K562 (cell line): ENCODE results near the gene KLF4. TPM values are rescaled to one million over a fixed set of nuclear protein-coding genes. Genes with fewer than 3 reads are reported as not detected.
A peak's percentile ranks its signal among the peaks of the same experiment; 100 is the strongest.

ENCODE experiments used
- ATAC-seq: fragments of 200-7000 bp; cut with Tn5 transposase; 3 replicates; pipeline ENCODE4 v1.9.1; 2020; ENCODE audit warnings: moderate library complexity
- BruUV-seq: library from RNA; stranded (reverse); fragments of 400-500 nt; replicated peaks from 2 replicates; lab custom pipeline; 2021; lab: Mats Ljungman, UMichigan
- CTCF ChIA-PET: fragments of 300-600 bp; formaldehyde crosslinking; extraction: SDS; loops from one replicate; lab custom pipeline; 2021; ENCODE audit warnings: low intra/inter-chr PET ratio; lab: Yijun Ruan, JAX
- POLR2A ChIA-PET: fragments of 300-600, 350-650 bp; sonication (Branson Sonifier 250); formaldehyde crosslinking; extraction: SDS; loops from one replicate; lab custom pipeline; 2021; ENCODE audit warnings: antibody characterized with exemption, inconsistent platforms; lab: Yijun Ruan, JAX
- DNase-seq, 4 experiments: peaks; one replicate each; pipeline versions ENCODE4 v3.0.0 to v3.0.0-alpha.2; 2011 to 2018; ENCODE audit warnings: low spot score in 3 of 4, mixed read lengths in 3 of 4; ENCODE audit errors: extremely low read depth in 1 of 4
- FAIRE-seq: peaks from 2 replicates; lab custom pipeline; 2011; peaks lifted over from hg19 to GRCh38; lab: Jason Lieb, UNC
- H2AFZ ChIP-seq: 2 replicates; pipeline ENCODE4 v1.6.0; 2011; ENCODE audit warnings: low read depth, low read length, control low read depth, inconsistent platforms
- H3K27ac ChIP-seq: fragments of 200-600 bp; 3 replicates; pipeline ENCODE4 v1.8.0; 2011; ENCODE audit warnings: low read depth, mild to moderate bottlenecking, control low read depth, inconsistent platforms, low read length, moderate library complexity, mixed read lengths; ENCODE audit errors: extremely low read depth
- H3K27me3 ChIP-seq, 2 experiments: fragments of 300-600 bp in 1 of 2; 2 replicates in 1 of 2; 3 replicates in 1 of 2; pipeline versions ENCODE4 v1.6.0 to v1.8.0; 2011; ENCODE audit warnings: inconsistent platforms in 2 of 2, low read length in 2 of 2, mild to moderate bottlenecking in 1 of 2, mixed read lengths in 1 of 2, moderate library complexity in 1 of 2; ENCODE audit not compliant: control insufficient read depth in 2 of 2, insufficient read depth in 2 of 2
- H3K36me3 ChIP-seq: fragments of 300-600 bp; 3 replicates; pipeline ENCODE4 v1.8.0; 2011; ENCODE audit warnings: mild to moderate bottlenecking, low read length, inconsistent platforms; ENCODE audit not compliant: control insufficient read depth, insufficient read depth
- H3K4me1 ChIP-seq, 2 experiments: fragments of 200-600 bp in 1 of 2; replicated peaks in 1 of 2; 2 replicates in 1 of 2; 3 replicates in 1 of 2; pipeline versions ENCODE4 v1.5.1 to v1.8.0; 2011; ENCODE audit warnings: inconsistent platforms in 2 of 2, low read length in 2 of 2, mild to moderate bottlenecking in 1 of 2, mixed read lengths in 1 of 2, moderate library complexity in 1 of 2; ENCODE audit not compliant: control insufficient read depth in 2 of 2, insufficient read depth in 2 of 2
- H3K4me2 ChIP-seq: 2 replicates; pipeline ENCODE4 v1.6.1; 2011; ENCODE audit warnings: low read length, control low read depth, inconsistent platforms, mixed read lengths; ENCODE audit not compliant: insufficient read depth
- H3K4me3 ChIP-seq: fragments of 200-600 bp; sonication (generic), shearing (Covaris generic); 2 replicates; pipeline ENCODE4 v1.5.1; 2016; ENCODE audit warnings: control low read depth, inconsistent platforms
- H3K79me2 ChIP-seq: fragments of 200-600 bp; 3 replicates; pipeline ENCODE4 v1.8.0; 2011; ENCODE audit warnings: low read length, inconsistent platforms; ENCODE audit not compliant: control insufficient read depth, insufficient read depth
- H3K9ac ChIP-seq, 2 experiments: 2 replicates each; pipeline versions ENCODE4 v1.6.0 to v1.6.1; 2011; ENCODE audit warnings: low read depth in 2 of 2, low read length in 2 of 2, control low read depth in 1 of 2, inconsistent platforms in 1 of 2, mild to moderate bottlenecking in 1 of 2, mixed read lengths in 1 of 2; ENCODE audit not compliant: insufficient read depth in 1 of 2
- H3K9me1 ChIP-seq: one replicate; pipeline ENCODE4 v1.6.0; 2011; ENCODE audit warnings: inconsistent platforms, mild to moderate bottlenecking, low read length, moderate library complexity; ENCODE audit not compliant: control insufficient read depth, insufficient read depth
- H3K9me3 ChIP-seq: replicated peaks from 2 replicates; pipeline ENCODE4 v1.5.1; 2011; ENCODE audit warnings: low read depth, low read length, inconsistent platforms; ENCODE audit not compliant: control insufficient read depth, insufficient read depth
- H4K20me1 ChIP-seq: replicated peaks from 2 replicates; pipeline ENCODE4 v1.6.1; 2011; ENCODE audit warnings: low read length, inconsistent platforms, mixed read lengths; ENCODE audit not compliant: control insufficient read depth, insufficient read depth
- AFF4 ChIP-seq: sonication (generic); formaldehyde crosslinking; IDR thresholded peaks from 2 replicates; pipeline ENCODE4 v1.8.0; 2023; ENCODE audit warnings: mild to moderate bottlenecking, missing genetic modification reagents
- CHD1 ChIP-seq: fragments of 200-600 bp; sonication (generic); IDR thresholded peaks from one replicate; pipeline ENCODE4 v1.6.1; 2012; ENCODE audit warnings: mild to moderate bottlenecking, moderate library complexity, low read length, inconsistent platforms
- DACH1 ChIP-seq: fragments of 450-650 bp; IDR thresholded peaks from 2 replicates; pipeline ENCODE4 v1.6.1; 2018; ENCODE audit not compliant: partially characterized antibody
- HDAC3 ChIP-seq: fragments of 450-650 bp; IDR thresholded peaks from 2 replicates; pipeline ENCODE4 v1.6.1; 2018; ENCODE audit warnings: borderline replicate concordance, mild to moderate bottlenecking, moderate library complexity; ENCODE audit not compliant: partially characterized antibody
- NR4A1 ChIP-seq, 2 experiments: fragments of 250-450 bp in 1 of 2; fragments of 450-650 bp in 1 of 2; sonication (Bioruptor Pico) in 1 of 2; IDR thresholded peaks; 2 replicates each; pipeline versions ENCODE4 v1.4.0 to v1.6.1; 2016 to 2020; ENCODE audit warnings: mild to moderate bottlenecking in 2 of 2, missing compliant biosample characterization in 1 of 2, missing genetic modification characterization in 1 of 2, moderate library complexity in 1 of 2
- SMAD3 ChIP-seq: fragments of 450-650 bp; formaldehyde crosslinking; conservative IDR thresholded peaks from 2 replicates; pipeline ENCODE4 v1.4.0; 2020; ENCODE audit warnings: mild to moderate bottlenecking
- ZNF165 ChIP-seq: fragments of 250-450 bp; sonication (Bioruptor Pico); IDR thresholded peaks from 2 replicates; pipeline ENCODE4 v1.4.0; 2020; ENCODE audit warnings: borderline replicate concordance
- ZNF707 ChIP-seq: fragments of 250-450 bp; sonication (Bioruptor Pico); conservative IDR thresholded peaks from 2 replicates; pipeline ENCODE4 v1.8.0; 2022; ENCODE audit warnings: inconsistent platforms, mild to moderate bottlenecking, moderate library complexity
- ZNF778 ChIP-seq: fragments of 450-650 bp; formaldehyde crosslinking; IDR thresholded peaks from 2 replicates; pipeline ENCODE4 v1.4.0; 2020; ENCODE audit warnings: mild to moderate bottlenecking, moderate library complexity
- WGBS: fragments of 100-300 bp; shearing (Covaris generic); methylation state at CpG from one replicate; pipeline ENCODE4 v1.1.6; 2016; ENCODE audit warnings: low coverage, mixed read lengths; ENCODE audit not compliant: insufficient coverage; ENCODE audit errors: missing lambda C conversion rate; 5-methylcytosine and 5-hydroxymethylcytosine counted together
- in situ Hi-C: fragments of 300-500 bp; cut with MboI; formaldehyde crosslinking; loops from 4 replicates; pipeline ENCODE4 v1.15.0; 2018; ENCODE audit warnings: inconsistent platforms, mixed read lengths
- intact Hi-C: fragments of 100-400 bp; cut with micrococcal nuclease; formaldehyde crosslinking; loops from 2 replicates; pipeline ENCODE4 v1.14.2; 2022
- polyA plus RNA-seq, 8 experiments: library from polyadenylated mRNA; depleted of rRNA in 4 of 8; stranded (reverse) in 5 of 8; unstranded in 3 of 8; fragments of >200 nt; fragmentation: Nextera tagmentation in 2 of 8; fragmentation: Illumina TruSeq in 1 of 8; extraction: Ambion mirVana in 2 of 8; extraction: Trizol in 1 of 8; gene quantifications; 2 replicates each; pipeline versions ENCODE4 v1.2.1 to v1.2.3, GENCODE V29; 2011 to 2014; ENCODE audit warnings: inconsistent platforms in 1 of 8, missing spikeins in 1 of 8
- total RNA-seq, 7 experiments: library from RNA; depleted of rRNA in 6 of 7; stranded (reverse); fragments of >200 nt in 6 of 7; fragmentation: Illumina TruSeq in 2 of 7; extraction: Trizol in 2 of 7; gene quantifications; 2 replicates each; pipeline versions ENCODE4 v1.2.1 to v1.2.3, GENCODE V29; 2011 to 2021; ENCODE audit warnings: low replicate concordance in 1 of 7

KLF4 gene
- total and polyA plus RNA-seq, 9 of the 15 experiments (the other 6 are each of a cell fraction or from before 2014, with no cell fraction given), result 0.04 to 0.95 (median 0.22) TPM

- Histone ChIP-seq H3K27ac (no peak overlapping the region), H3K9ac (no peak overlapping the region), H3K4me3 (no peak overlapping the region), H4K20me1 (no peaks in the 10 kb centered on the region), H3K9me1 (no peaks in the 10 kb centered on the region), H3K36me3 (no peaks in the 10 kb centered on the region), H3K4me2 (no peak overlapping the region), H2AFZ (no peak overlapping the region), H3K4me1 (no peaks in the 10 kb centered on the region), H3K79me2 (no peaks in the 10 kb centered on the region), H3K27me3 (peaks cover 3 to 5% of the 10 kb centered on the region in 2 experiments; a peak in 1 of 5 replicates), H3K9me3 (no peaks in the 10 kb centered on the region)
- no peak for DNase-seq
- intact Hi-C loops (no loop called here), in situ Hi-C loops (no loop called here)
- POLR2A ChIA-PET, result interaction anchor here (0.6 kb wide), 2 partner anchors 12 to 598 kb away, joined by 3 read pairs; no protein-coding TSS in a partner anchor
- CTCF ChIA-PET, result no interaction called here
- 0% methylated on average over 1 of the region's 1 CpG for WGBS
- TF ChIP-seq DACH1 (no peak), ZNF707 (CRISPR knock-in tag) (peak; percentile 70; the same call in 1 of the 2 replicates), ZNF165 (CRISPR knock-in tag) (no peak), ZNF778 (no peak), CHD1 (no peak), SMAD3 (no peak), HDAC3 (no peak), AFF4 (CRISPR knock-in tag) (no peak), NR4A1 (CRISPR knock-in tag; IDR thresholded peaks at IDR 0.05) (no peak), NR4A1 (tag; IDR thresholded peaks at IDR 0.05) (no peak)
- ATAC-seq, result no peak
- no TSS peak for BruUV-seq
- FAIRE-seq, result no peak
These were observed 30.6 kb upstream of the KLF4 start for GRCh38 chr9:107520186-107520585.
